ENCODE results near the gene IPO11.
"Not testable (repeated sequence)": the region's sequence is repeated elsewhere in the genome, so short reads cannot be mapped to it uniquely, and the experiment has no call there.

Gene IPO11

DNA sequence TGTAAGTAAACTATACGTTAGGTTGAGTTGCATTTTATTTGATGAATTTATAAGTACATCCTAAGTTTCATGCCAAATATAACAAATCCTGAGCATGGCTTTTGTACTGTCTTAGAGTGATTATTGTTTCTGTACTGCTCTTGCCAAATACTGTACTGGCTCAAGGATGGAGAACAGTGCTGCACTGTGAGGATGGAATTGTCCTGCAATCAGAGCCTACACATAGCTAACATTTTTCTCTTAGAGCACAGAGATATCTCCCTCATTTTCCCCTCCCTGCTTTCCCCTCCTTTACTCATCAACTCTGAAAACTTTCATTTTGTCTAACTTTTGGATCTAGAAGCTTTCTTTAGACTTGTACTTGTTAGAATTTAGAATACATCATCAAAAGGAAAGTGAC lies 194.3 kb downstream of the IPO11 start:
- DNase-seq = no peak

DNA sequence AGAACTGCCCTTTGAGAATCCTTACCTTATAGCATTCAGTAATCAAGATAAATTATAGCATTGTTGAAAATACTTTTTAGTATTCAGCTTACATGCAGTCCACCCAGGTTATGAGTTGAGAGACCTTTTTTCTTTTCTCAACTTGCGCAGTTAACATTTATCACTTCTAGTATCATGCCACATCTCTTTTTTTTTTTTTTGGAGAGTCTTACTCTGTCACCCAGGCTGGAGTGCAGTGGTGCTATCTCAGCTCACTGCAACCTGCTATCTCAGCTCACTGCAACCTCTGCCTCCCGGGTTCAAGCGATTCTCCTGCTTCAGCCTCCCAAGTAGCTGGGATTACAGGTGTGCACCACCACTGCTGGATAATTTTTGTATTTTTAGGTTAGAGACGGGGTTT lies 195.1 kb downstream of the IPO11 start:
- no peak for DNase-seq

GRCh38 chr5:62608529-62609511 lies 196.3 kb downstream of the IPO11 start:
- no peak for DNase-seq

GRCh38 chr5:62614355-62614754 lies 201.8 kb downstream of the IPO11 start:
- DNase-seq = no peak

DNA sequence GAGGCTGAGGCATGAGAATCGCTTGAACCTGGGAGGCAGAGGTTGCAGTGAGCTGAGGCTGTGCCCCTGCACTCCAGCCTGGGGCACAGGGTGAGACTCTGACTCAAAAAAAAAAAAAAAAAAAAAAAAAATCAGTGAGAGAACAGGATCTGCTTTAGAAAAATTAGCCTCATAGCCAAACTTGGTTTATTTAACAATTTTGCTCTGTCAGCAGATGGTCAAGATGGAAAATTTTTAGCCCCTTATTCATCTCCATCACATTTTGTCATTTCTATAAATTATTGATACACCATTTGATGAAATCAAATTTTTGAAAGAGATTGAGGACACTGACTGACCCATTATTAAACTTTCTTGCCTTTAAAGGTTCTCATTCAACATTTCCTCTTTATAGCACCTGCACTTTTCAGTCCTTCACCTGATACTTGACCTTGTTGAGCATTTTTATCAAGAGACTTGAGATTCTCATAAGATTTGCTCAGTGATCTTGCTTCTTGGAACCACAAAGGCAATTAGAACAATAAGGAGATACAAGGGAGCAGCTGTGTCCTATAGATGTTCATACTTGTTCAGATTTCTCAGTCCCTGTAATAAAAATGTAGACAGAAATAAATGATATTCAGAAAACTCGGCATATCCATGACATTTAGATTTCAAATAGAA lies 204.2 kb downstream of the IPO11 start:
- DNase-seq = no peak

DNA sequence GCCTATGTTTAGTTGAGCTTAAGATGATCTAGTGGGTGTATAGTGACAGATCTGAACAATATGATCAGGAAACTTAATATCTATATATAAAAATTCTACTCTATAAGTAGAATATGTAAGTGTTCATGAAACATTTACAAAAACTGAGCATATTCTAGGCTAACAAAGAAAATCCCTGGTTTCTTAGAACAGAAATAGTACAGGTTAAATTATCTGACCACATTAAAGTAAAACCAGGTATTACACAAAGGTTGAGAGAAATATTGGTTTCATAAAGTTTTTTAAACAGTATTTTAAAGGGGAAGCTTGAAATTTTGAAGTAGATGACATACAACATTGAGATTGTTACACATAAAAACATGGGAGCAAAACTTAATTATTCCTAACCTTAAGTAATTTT lies 205.4 kb downstream of the IPO11 start:
- no peak for DNase-seq

DNA sequence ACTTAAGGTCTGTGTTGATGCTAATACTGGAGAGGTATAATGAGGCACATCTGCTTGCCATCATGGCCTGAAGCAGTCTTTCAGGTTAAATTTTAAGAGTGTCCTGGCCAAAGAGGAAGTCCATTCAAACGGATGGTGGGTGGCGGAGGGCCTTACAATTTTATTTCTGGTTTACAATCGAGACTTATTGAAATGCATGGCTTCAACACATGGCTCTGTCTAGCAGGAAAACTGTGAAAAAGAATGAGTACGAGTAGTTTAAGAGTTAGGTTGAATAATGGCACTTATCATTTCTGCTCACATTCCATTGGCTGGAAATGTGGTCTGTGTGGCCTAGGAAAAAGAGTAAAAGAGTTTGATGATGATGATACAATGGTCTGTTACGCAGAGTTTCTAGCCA lies 208.2 kb downstream of the IPO11 start:
- no peak for DNase-seq

- DNase-seq = no peak
Measured at GRCh38 chr5:62621280-62621679, 208.7 kb downstream of the IPO11 start.

DNA sequence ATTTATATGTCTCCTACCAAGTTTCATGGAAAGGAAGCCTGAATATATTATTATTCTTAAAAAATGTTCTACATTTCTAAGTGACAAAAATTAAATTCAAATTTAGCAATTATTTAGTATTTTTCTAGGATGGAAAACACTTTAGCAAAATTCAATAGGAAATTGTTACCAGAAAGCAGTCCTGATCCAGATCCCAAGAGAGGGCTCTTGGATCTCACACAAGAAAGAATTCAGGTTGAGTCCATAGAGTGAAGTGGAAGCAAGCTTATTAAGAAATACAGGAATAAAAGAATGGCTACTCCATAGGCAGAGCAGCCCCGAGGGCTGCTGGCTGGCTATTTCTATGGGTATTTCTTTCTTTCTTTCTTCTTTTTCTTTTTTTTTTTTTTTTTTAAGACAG lies 210.7 kb downstream of the IPO11 start:
- no peak for DNase-seq

GRCh38 chr5:62624436-62624835 lies 211.9 kb downstream of the IPO11 start:
- DNase-seq = not testable (repeated sequence)

DNA sequence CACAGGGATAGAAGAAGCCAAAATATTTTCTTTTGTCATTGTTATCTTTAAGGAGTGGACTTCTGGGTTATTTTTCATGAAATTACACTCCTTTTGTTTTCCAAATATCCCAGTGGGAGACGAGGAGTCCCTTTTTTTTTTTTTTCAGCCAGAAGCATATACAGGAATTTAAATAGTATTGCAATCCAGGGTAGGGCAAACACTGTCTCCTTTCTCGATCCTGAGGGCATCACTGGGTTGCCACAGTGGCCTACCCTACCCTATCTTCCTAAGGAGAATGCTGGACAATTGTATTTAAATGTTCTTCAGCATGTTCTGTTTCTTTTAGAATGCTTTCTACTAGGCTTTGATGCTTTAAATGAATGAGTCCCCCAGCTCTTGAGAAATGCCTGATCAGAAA lies 214.0 kb downstream of the IPO11 start:
- DNase-seq = no peak

- no peak for DNase-seq
Measured at GRCh38 chr5:62627121-62627520, 214.6 kb downstream of the IPO11 start.

DNA sequence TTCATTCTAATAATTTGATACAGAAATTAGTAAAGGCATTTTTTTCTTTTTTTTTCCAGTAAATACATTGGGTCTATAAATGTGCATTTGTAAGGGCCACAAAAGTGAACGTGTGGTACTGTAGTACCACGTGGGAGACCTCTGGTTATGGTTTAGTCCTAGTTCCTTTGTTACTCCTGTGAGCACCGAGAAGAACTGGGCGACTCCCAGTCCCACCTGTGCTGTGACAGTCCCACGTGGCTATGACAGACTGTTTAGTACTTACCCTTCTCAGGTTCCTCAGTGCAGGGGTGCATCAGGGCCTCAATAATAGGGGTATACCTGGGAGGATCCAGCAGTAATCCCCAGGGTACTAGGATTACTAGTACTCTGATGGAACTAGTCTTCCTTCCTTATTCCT lies 215.3 kb downstream of the IPO11 start:
- DNase-seq = no peak

- DNase-seq = no peak
Measured at GRCh38 chr5:62631909-62632580, 219.5 kb downstream of the IPO11 start.

GRCh38 chr5:62633243-62633642 lies 220.7 kb downstream of the IPO11 start:
- DNase-seq = no peak

DNA sequence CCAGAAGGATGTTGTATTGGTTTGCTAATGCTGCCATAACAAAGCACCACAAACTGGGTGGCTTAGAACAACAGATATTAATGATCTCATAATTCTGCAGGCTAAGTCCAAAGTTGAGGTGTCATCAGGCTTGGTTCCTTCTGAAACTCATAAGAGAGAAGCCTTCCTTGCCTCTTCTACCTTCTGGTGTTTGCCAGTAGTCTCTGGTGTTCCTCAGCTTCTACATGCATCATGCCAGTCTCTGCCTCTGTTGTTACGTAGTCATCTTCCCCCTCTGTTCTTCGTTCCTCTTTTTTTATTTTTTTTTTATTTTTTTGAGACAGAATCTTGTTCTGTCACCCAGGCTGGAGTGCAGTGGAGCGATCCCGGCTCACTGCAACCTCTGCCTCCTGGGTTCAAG lies 227.9 kb downstream of the IPO11 start:
- DNase-seq = no peak

DNA sequence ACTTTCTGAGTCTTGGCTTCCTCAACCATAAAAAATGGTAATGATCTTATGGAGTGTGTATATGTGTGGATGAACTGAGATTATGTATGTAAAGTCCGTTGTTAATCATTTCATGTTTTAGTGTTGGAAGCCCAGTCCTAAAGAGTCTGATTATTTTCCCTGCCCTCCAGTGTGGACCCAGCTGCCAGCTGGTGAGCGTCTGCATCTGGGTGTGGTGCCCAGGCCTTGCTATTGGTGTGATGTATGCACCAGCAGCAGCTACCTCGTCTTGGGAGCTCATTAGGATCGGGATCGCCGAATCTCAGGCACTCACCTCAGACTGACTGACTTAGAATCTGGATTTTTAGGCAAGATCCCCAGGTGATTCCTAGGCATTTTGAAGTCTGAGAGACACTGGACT lies 229.9 kb downstream of the IPO11 start:
- no peak for DNase-seq

- DNase-seq = no peak
Measured at GRCh38 chr5:62643556-62644451, 231.2 kb downstream of the IPO11 start.

DNA sequence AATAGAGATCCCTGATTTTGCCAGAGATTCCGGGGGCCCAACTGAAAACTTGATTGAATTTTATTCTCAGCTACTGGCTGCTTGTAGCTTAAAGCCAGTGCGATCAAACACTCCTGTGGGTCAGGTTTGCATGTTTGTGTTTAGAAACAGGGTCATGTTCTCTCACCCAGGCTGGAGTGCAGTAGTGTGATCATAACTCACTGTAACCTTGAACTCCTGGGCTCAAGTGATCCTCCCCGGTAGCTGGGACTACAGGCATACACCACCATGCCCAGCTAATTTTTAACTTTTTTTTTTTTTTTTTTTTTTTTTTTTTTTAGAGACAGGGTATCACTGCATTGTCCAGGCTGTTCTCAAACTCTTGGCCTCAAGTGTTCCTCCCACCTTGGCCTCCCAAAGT lies 232.7 kb downstream of the IPO11 start:
- no peak for DNase-seq

DNA sequence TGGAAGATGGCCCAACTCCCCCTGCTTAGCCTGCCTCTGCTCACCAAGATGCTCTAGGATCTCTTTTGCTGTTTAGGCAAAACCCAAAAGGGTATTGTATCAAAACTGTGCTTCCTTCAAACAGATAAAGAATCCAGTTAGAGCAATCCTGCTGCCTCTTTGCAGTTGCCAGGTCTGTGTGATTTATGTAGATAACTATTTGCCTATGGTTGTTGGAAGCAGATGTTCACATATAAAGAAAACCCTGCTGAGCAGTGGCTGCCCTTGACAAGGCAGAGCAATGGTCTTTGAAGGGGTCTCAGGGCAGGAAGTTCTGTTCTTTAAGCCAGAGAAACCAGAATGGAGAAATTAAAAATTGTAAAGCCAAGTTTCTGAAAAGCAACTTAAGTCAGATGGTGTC lies 234.7 kb downstream of the IPO11 start:
- no peak for DNase-seq

DNA sequence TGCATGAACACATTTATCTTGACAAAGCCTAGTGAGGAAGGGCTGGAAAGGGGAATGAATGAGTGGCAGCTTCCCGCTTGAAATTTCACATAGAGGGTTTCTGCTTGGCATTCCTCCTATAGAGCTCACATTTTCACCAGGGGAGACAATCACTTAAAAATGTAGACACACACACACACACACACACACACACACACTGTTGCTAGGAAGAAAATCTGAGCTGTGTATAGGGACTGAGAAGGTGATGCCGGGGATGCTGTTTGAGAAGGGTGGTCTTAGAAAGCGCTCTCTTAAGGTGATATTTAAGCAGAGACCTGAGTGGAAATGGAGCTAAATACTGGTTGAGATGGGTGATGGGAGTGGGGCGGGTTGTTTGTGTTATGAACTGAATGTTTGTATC lies 236.5 kb downstream of the IPO11 start:
- DNase-seq = no peak

DNA sequence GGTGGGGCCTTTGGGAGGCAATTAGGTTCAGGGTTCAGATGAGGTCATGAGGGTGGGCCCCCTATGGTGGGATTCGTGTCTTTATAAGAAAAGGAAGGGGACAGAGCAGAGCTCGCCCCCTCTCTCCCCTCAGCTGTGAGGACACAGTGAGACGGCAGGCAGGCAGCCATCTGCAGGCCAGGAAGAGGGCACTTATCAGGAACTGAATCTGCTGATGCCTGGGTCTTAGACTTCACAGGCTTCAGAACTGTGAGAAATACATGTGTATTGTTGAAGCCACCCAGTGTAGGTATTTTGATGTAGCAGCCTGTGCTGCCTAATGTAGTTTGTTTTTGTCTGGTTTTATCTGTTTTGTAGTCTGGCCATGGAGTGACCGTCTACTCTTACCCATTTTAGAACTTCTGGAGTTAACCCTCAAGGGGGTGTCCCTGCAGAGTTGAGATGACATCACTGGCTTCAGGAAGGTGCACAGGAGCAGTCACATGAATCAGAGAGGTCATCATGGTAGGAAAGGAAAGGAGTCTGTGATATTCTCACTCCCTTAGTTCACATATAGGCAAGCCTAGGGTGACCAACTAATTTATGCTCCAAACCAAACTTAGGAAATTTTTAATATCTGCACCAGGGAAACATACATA lies 237.0 kb downstream of the IPO11 start:
- DNase-seq = no peak

All from NCI-H526 (cell line).